Measurements from ENCODE around the gene MELTF. TPM values are rescaled to one million over a fixed set of nuclear protein-coding genes. Genes with fewer than 3 reads are reported as not detected.

The MELTF gene
- total RNA-seq, 4 donors from 2014 or later = 5.0 to 11.5 (median 9.0) TPM

- no peak overlapping the region for H3K4me3 ChIP-seq
- 90% methylated on average over 2 of the region's 6 CpGs; no CpG with 5 or more reads in 1 of the 2 donors for WGBS, 2 donors (ENCODE audit: low coverage in 1 of 2)
Measured at GRCh38 chr3:196985298-196985697, 44.3 kb downstream of the MELTF start.

GRCh38 chr3:196983186-196983585 is 46.4 kb downstream of the MELTF start:
- no peak overlapping the region for H3K27ac ChIP-seq
- no peak overlapping the region for H3K4me3 ChIP-seq
- H3K36me3 ChIP-seq = no peaks in the 10 kb centered on the region
- TF ChIP-seq POLR2A (IDR thresholded peaks at IDR 0.05) (no peak), EP300 (IDR thresholded peaks at IDR 0.05) (no peak), CTCF (IDR thresholded peaks at IDR 0.05) (no peak), POLR2AphosphoS5 (IDR thresholded peaks at IDR 0.05) (no peak)
- peaks cover 11% of the 10 kb centered on the region for H3K27me3 ChIP-seq
- peaks cover 0 to 8% (median 0%) of the 10 kb centered on the region in 3 donors for H3K4me1 ChIP-seq
- no peak for ATAC-seq
- WGBS, 2 donors (ENCODE audit: low coverage in 1 of 2) = 50 to 56% methylated on average over 1 of the region's 1 CpG
- no peaks in the 10 kb centered on the region for H3K9me3 ChIP-seq

More at GRCh38 chr3:196985298-196985697, 44.3 kb downstream of the MELTF start:
- Histone ChIP-seq H3K36me3 (no peaks in the 10 kb centered on the region), H3K9me3 (no peaks in the 10 kb centered on the region), H3K4me1 (no peaks in the 10 kb centered on the region), H3K27ac (no peak overlapping the region), H3K27me3 (peaks cover 9% of the 10 kb centered on the region)
- no peak for TF ChIP-seq EP300 (IDR thresholded peaks at IDR 0.05)
- ATAC-seq = no peak

- Histone ChIP-seq H3K27ac (no peak overlapping the region), H3K27me3 (peaks cover 6% of the 10 kb centered on the region), H3K9me3 (no peaks in the 10 kb centered on the region), H3K4me3 (no peak overlapping the region), H3K36me3 (no peaks in the 10 kb centered on the region), H3K4me1 (peaks cover 0 to 8% (median 0%) of the 10 kb centered on the region in 3 donors)
- WGBS, 2 donors (ENCODE audit: low coverage in 1 of 2) = 83 to 91% methylated on average over 4 to 13 of the region's 13 CpGs
- no peak for TF ChIP-seq CTCF (IDR thresholded peaks at IDR 0.05)
- TF ChIP-seq POLR2AphosphoS5 (IDR thresholded peaks at IDR 0.05) = no peak
- TF ChIP-seq POLR2A (IDR thresholded peaks at IDR 0.05) = no peak
- TF ChIP-seq EP300 (IDR thresholded peaks at IDR 0.05) = no peak
- no peak for ATAC-seq
Measured at GRCh38 chr3:196981657-196982056, 48.0 kb downstream of the MELTF start.

GRCh38 chr3:196979545-196979944 is 50.1 kb downstream of the MELTF start:
- TF ChIP-seq POLR2A (IDR thresholded peaks at IDR 0.05) (no peak), POLR2AphosphoS5 (IDR thresholded peaks at IDR 0.05) (no peak), CTCF (IDR thresholded peaks at IDR 0.05) (no peak), EP300 (IDR thresholded peaks at IDR 0.05) (no peak)
- Histone ChIP-seq H3K4me3 (no peak overlapping the region), H3K36me3 (no peaks in the 10 kb centered on the region), H3K9me3 (no peaks in the 10 kb centered on the region), H3K4me1 (peaks cover 0 to 8% (median 0%) of the 10 kb centered on the region in 3 donors), H3K27me3 (peaks cover 4% of the 10 kb centered on the region), H3K27ac (no peak overlapping the region)
- no peak for ATAC-seq
- 70 to 83% methylated on average over 7 to 10 of the region's 10 CpGs for WGBS, 2 donors (ENCODE audit: low coverage in 1 of 2)

- WGBS, 2 donors (ENCODE audit: low coverage in 1 of 2) = 85% methylated on average over 4 of the region's 11 CpGs; no CpG with 5 or more reads in 1 of the 2 donors
- H3K4me1 ChIP-seq = peaks cover 0 to 8% (median 0%) of the 10 kb centered on the region in 3 donors
- no peak for TF ChIP-seq POLR2A (IDR thresholded peaks at IDR 0.05)
- no peak for TF ChIP-seq CTCF (IDR thresholded peaks at IDR 0.05)
- TF ChIP-seq POLR2AphosphoS5 (IDR thresholded peaks at IDR 0.05) = no peak
- TF ChIP-seq EP300 (IDR thresholded peaks at IDR 0.05) = no peak
- H3K4me3 ChIP-seq = no peak overlapping the region
- no peaks in the 10 kb centered on the region for H3K36me3 ChIP-seq
- no peaks in the 10 kb centered on the region for H3K9me3 ChIP-seq
- no peak overlapping the region for H3K27ac ChIP-seq
- no peak for ATAC-seq
- peaks cover 4% of the 10 kb centered on the region for H3K27me3 ChIP-seq
Measured at GRCh38 chr3:196976941-196977340, 52.7 kb downstream of the MELTF start.

Measured in gastroesophageal sphincter (tissue), 4 donors.